ENCODE results near the gene C3.

Gene C3

DNA sequence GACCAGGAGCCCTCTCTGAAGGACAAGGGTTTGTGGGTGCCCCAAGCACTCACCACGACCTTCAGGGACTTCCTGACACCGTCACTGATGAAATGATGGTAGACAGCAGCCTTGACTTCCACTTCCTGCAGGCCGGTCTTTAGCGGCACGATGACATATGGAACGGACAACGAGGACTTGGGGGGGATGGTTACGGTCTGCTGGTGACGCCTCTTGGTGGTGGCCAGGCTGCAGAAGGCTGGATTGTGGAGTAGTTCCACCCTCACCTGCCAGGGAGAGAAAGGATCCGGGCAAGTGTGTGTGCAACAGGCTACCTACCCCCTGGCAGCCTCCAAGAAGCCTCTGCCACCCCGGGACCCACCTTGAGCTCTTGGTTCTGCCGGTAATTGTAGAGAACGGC lies 23.2 kb downstream of the C3 start:
- DNase-seq (ENCODE audit: extremely low spot score, insufficient read length, low read depth): no peak
- FAIRE-seq: no peak

DNA sequence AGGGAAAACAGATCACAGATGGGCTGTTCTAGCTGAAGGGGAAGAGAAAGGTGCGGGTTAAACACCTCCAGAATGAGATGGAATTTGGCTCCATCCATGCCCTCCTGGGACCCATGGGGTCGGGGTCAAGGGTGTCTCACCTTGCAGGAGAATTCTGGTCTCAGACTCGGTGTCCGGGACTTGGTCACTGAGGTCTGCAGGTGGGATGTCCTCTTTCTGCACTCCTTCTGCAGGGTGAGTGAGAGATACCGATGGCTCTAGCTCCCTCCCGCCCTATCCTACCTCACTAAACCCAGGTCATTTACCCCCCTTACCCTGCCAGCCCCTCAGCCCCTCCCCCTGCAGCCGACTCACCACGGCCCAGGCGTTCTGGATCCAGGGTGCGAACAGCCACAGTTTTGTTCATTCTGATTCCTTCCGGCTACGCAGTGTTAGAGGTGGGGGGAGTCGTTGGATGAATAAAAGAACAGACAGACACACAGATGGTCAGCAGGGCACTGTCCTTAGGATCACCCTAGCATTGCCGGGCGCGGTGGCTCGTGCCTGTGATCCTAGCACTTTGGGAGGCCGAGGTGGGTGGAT lies 24.1 kb downstream of the C3 start:
- FAIRE-seq (no peak), DNase-seq (ENCODE audit: extremely low spot score, insufficient read length, low read depth) (no peak)

DNA sequence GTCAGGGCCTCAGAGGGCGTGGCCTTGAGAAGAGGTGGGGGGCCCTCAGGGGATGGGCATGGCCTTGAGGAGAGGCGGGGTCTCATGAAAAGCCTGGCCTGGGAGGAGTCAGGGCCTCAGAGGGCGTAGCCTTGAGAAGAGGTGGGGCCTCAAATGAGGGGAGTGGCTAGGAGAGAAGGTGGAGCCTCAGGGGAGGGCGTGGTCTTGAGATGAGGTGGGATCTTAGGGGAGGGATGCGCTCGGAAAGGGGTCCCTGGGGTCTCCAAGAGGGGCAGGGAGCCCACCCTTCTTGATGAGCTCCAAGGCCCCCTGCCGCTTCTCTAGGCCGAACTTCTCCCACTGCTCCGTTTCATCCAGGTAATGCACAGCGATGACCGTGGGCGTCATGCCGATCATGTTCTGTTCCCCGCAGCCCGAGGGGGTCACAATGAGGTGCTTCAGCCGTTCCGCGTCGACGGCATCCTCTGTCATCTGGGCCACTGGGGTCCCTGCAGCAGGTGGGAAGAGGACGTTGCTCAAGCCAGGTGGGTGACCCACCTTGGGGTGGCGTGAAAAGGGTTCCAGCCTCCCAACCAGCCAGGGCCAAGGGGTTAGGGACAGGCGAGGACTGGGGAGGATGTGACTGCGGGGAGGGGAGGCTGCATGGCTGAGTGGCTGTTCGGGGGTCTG lies 26.2 kb downstream of the C3 start:
- FAIRE-seq (peak; percentile 70), DNase-seq (ENCODE audit: extremely low spot score, insufficient read length, low read depth) (no peak)

DNA sequence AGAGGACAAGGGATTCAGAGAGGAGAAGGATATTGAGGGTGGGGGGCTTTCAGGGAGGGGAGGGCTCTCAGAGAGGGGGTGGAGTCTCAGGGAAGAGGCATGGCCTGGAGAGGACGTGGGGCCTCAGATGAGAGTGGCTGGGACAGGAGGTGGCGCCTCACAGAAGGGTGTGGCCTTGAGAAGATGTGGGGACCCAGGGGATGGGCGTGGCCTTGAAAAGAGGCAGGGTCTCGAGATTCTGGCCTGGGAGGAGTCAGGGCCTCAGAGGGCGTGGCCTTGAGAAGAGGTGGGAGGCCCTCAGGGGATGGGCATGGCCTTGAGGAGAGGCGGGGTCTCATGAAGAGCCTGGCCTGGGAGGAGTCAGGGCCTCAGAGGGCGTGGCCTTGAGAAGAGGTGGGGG lies 26.8 kb downstream of the C3 start:
- FAIRE-seq: no peak
- no peak for DNase-seq (ENCODE audit: extremely low spot score, insufficient read length, low read depth)

GRCh38 chr19:6693056-6693471 lies 27.4 kb downstream of the C3 start:
- DNase-seq (ENCODE audit: extremely low spot score, insufficient read length, low read depth) (no peak), FAIRE-seq (no peak)

DNA sequence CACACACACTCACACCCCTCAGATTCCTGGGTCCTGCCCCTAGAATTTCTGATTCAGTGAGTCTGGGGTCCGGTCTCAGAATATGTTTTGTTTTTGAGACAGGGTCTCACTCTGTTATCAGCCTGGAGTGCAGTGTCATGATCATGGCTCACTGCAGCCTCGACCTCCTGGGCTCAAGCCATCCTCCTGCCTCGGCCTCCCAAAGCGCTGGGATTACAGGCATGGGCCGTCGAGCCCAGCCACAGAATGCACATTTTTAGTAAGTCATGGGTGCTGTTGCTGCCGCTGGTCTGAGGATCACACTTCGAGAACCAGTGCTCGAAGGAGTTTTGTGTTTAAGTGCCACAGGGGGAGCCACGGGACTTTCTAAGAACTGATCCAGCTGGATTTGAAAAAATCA lies 28.4 kb downstream of the C3 start:
- FAIRE-seq: no peak
- DNase-seq (ENCODE audit: extremely low spot score, insufficient read length, low read depth): no peak

- DNase-seq (ENCODE audit: extremely low spot score, insufficient read length, low read depth) (no peak), FAIRE-seq (no peak)
Observed at GRCh38 chr19:6691342-6691741, 29.1 kb downstream of the C3 start.

GRCh38 chr19:6690160-6690885 lies 30.1 kb downstream of the C3 start:
- no peak for DNase-seq (ENCODE audit: extremely low spot score, insufficient read length, low read depth)
- no peak for FAIRE-seq

GRCh38 chr19:6687114-6687513 lies 33.3 kb downstream of the C3 start:
- DNase-seq (ENCODE audit: extremely low spot score, insufficient read length, low read depth) (no peak), FAIRE-seq (no peak)

DNA sequence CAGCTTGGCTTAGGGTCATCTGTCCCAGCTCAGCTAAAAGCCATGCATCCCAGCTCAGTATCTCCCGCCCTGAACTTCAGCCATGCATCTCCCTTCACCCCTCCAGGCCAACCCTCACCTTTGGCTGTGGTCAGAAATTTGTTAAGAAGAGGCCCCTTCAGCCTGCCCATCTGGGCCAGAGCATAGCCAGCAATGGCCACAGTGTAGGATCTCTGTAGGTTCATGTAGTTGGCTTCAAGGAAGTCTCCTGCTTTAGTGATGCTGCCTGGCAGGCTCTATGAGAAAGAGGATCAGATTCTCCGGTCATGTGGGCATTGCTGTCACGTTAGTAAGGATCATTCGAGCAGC lies 33.8 kb downstream of the C3 start:
- DNase-seq (ENCODE audit: extremely low spot score, insufficient read length, low read depth): no peak
- no peak for FAIRE-seq

DNA sequence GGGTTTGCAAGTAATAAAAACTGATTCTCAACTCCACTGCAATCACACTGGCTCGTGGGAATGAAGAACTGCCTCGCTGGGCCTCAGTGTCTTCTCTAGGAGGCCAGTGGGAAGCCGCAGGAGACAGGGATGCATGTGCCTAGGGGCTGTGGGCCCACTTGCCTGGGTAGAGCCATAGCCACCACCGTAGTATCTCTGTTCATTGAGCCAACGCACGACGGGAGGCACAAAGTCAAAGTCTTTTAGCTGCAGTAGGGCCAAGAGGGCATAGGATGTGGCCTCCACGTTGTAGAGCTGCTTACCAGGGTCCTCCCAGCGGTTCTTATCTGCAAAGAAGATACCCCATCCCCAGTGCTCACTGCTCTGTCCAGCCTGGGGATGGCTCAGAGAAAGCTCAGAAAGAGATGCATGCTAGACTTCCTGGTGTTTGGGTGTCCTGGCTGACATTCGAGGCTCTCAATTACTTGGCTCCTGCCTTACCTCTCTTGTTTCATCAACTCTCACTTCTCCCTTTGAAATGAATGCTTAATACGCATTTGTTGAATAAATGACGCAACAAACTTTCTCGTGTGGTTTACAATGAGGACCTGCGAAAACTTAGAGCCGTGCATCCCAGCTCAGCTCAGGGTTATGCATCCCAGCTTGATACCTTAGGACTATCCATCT lies 34.4 kb downstream of the C3 start:
- no peak for FAIRE-seq
- no peak for DNase-seq (ENCODE audit: extremely low spot score, insufficient read length, low read depth)

DNA sequence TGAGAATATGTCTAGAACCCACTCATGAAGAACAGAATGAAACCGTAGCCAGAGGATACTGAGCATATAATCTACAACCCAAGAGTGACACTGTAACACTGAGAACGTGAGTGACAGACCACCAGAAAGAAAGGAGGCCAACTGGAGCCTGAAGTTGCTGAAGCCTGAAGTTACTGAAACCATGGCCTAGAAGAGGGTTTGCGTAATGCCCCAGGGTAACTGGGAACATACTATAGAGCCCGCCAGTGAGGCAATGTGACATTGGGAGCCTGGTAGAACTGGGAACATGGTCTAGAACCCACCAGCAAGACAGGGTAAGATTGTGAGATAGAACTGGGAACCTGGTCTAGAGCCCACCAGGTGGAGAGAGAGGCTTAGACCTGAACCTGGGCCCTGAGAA lies 35.0 kb downstream of the C3 start:
- FAIRE-seq: no peak

DNA sequence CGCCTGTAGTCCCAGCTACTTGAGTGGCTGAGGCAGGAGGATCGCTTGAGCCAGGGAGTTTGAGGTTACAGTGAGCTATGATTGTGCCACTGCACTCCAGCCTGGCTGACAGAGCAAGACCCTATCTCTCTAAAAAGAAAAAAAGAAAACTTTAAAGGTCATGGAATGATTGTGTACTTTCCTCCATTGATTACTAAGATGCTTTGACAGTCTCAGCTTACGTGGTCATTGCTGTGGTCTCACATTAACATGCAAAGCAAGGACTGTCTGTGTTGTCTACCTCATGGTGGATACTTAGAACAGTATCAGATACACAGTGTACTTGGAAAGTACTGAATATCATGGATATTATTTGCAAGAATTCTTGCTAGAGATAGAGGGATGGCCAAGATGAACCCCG lies 36.5 kb downstream of the C3 start:
- FAIRE-seq (no peak), DNase-seq (ENCODE audit: extremely low spot score, insufficient read length, low read depth) (no peak)

More for the DNA sequence above, 35.0 kb downstream of the C3 start:
- DNase-seq (ENCODE audit: extremely low spot score, insufficient read length, low read depth): no peak

GRCh38 chr19:6682607-6683128 lies 37.8 kb downstream of the C3 start:
- FAIRE-seq (no peak), DNase-seq (ENCODE audit: extremely low spot score, insufficient read length, low read depth) (no peak)

DNA sequence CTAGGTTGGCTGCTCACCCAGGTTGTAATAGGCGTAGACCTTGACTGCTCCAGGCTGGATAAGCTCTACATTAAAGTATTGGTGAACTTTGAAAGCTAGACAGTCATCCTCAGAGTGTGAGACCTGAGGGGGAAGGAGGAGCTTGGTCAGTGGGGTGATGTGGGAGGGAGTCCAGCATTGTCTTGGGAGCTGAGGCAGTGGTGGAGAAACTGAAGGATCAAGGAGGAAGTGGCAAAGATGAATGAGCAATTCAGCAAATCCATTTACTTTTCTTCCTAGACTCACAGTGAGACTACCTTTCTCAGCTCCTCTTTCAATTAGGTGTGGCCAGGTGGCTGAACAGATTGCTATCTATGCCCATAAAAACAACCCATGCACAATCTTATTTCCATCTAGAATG lies 40.3 kb downstream of the C3 start:
- no peak for DNase-seq (ENCODE audit: extremely low spot score, insufficient read length, low read depth)
- no peak for FAIRE-seq

GRCh38 chr19:6679139-6679538 lies 41.3 kb downstream of the C3 start:
- DNase-seq (ENCODE audit: extremely low spot score, insufficient read length, low read depth) (no peak), FAIRE-seq (no peak)

DNA sequence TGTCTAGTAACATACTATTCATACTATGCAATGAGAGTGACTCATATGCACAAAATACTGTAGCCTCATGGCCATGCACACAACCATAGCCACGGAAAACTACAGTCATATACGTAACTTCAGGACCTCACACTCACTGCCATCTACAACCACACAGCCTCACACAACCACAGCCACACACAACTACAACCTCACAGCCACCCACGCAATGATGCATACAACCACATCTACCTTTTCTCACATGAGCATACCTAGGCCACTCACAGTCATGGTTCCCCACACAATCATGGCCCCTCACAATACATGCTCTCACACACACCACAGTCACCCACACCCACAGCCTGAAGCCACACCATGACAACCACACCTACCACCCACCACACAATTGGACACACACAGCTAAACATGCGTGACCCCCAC lies 41.8 kb downstream of the C3 start:
- no peak for DNase-seq (ENCODE audit: extremely low spot score, insufficient read length, low read depth)
- no peak for FAIRE-seq

DNA sequence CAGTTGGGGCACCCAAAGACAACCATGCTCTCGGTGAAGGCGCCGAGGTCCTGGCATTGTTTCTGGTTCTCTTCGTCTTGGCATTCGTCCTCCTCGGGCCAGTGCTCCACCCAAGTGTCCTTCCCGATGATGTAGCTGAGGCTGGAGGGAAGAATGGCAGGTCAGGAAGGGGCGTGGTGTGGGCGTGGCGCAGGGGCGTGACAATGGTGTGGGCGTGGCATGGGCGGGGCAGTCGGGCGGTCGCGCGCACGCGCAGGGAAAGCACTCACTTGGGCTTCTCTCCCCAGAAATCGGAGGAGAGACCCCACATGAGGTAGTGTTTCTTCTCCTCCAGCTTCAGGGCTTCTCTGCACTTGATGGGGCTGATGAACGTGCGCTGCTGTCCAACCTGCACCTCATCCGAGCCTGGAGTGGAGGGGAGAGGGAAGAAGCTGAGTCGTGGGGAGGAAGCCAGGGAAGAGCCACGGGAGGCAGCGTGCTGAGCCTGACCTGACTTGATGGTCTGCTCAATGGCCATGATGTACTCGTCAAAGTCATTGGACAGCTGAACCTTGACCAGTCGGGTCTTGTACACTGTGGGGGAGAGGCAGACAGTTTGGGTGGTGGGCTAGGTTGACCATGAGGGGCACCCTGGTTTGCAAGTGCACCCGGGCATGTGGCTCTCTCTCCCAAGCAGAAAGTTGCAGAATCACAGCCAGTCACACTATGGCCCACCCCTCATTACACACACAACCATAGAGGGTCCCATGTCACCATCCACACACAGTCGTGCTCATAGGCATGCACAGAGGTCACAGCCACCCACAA lies 42.4 kb downstream of the C3 start:
- FAIRE-seq (peak; percentile 64), DNase-seq (ENCODE audit: extremely low spot score, insufficient read length, low read depth) (no peak)

GRCh38 chr19:6677495-6677882 lies 43.0 kb downstream of the C3 start:
- no peak for FAIRE-seq
- DNase-seq (ENCODE audit: extremely low spot score, insufficient read length, low read depth): no peak

- no peak for FAIRE-seq
Observed at GRCh38 chr19:6676288-6676687, 44.2 kb downstream of the C3 start.

More at GRCh38 chr19:6676288-6676687, 44.2 kb downstream of the C3 start:
- no peak for DNase-seq (ENCODE audit: extremely low spot score, insufficient read length, low read depth)
